GM23338 (cell line): Measurements from ENCODE around the gene SDC3. TPM values are rescaled to one million over a fixed set of nuclear protein-coding genes. Genes with fewer than 3 reads are reported as not detected.
A peak's percentile ranks its signal among the peaks of the same experiment; 100 is the strongest.

Source experiments
- ATAC-seq: fragments of 200-7000 bp; cut with Tn5 transposase; 3 replicates; pipeline ENCODE4 v1.9.1; 2020
- DNase-seq: peaks from one replicate; pipeline ENCODE4 v3.0.0-alpha.2; 2015; ENCODE audit warnings: low spot score
- H2AFZ ChIP-seq: fragments of 200-600 bp; sonication (generic); 2 replicates; pipeline ENCODE4 v1.8.0; 2016; ENCODE audit warnings: antibody characterized with exemption, mild to moderate bottlenecking, moderate library complexity
- H3F3A ChIP-seq: fragments of 200-600 bp; sonication (generic); replicated peaks from 2 replicates; pipeline ENCODE4 v1.8.0; 2017; ENCODE audit warnings: antibody characterized with exemption, mixed run types, low read depth
- H3K27ac ChIP-seq: fragments of 200-600 bp; sonication (generic); 2 replicates; pipeline ENCODE4 v1.6.1; 2016; ENCODE audit warnings: low read depth
- H3K27me3 ChIP-seq: fragments of 200-600 bp; sonication (generic); 2 replicates; pipeline ENCODE4 v1.8.0; 2016; ENCODE audit warnings: mild to moderate bottlenecking, mixed run types, moderate library complexity; ENCODE audit not compliant: insufficient read depth
- H3K36me3 ChIP-seq: fragments of 200-600 bp; sonication (generic); 2 replicates; pipeline ENCODE4 v1.8.0; 2016; ENCODE audit warnings: mild to moderate bottlenecking; ENCODE audit not compliant: insufficient read depth
- H3K4me1 ChIP-seq: fragments of 200-600 bp; sonication (generic); 2 replicates; pipeline ENCODE4 v1.8.0; 2016; ENCODE audit warnings: mild to moderate bottlenecking, moderate library complexity; ENCODE audit not compliant: insufficient read depth
- H3K4me2 ChIP-seq: fragments of 200-600 bp; sonication (generic); 2 replicates; pipeline ENCODE4 v1.7.1; 2017; ENCODE audit warnings: mixed run types
- H3K4me3 ChIP-seq: fragments of 200-600 bp; sonication (generic); 2 replicates; pipeline ENCODE4 v1.6.1; 2016; ENCODE audit warnings: mixed run types
- H3K79me2 ChIP-seq: fragments of 200-600 bp; sonication (generic); replicated peaks from 2 replicates; pipeline ENCODE4 v1.8.0; 2017; ENCODE audit warnings: mild to moderate bottlenecking; ENCODE audit not compliant: insufficient read depth
- H3K9me2 ChIP-seq: fragments of 200-600 bp; sonication (generic); 2 replicates; pipeline ENCODE4 v1.8.0; 2017; ENCODE audit not compliant: insufficient read depth
- H4K20me1 ChIP-seq: fragments of 200-600 bp; sonication (generic); replicated peaks from 2 replicates; pipeline ENCODE4 v1.8.0; 2017; ENCODE audit warnings: mild to moderate bottlenecking; ENCODE audit not compliant: insufficient read depth
- H3K27ac Mint-ChIP-seq: 2 replicates; pipeline ENCODE4 v1.8.0; 2020; ENCODE audit warnings: inconsistent platforms, mild to moderate bottlenecking, moderate library complexity, mixed read lengths
- H3K27me3 Mint-ChIP-seq: 3 replicates; pipeline ENCODE4 v1.8.0; 2022; ENCODE audit warnings: low read depth, mild to moderate bottlenecking, moderate library complexity, mixed read lengths, inconsistent platforms; ENCODE audit not compliant: insufficient read depth, poor library complexity
- H3K36me3 Mint-ChIP-seq: 3 replicates; pipeline ENCODE4 v1.8.0; 2021; ENCODE audit warnings: low read depth, mild to moderate bottlenecking, inconsistent platforms, moderate library complexity, mixed read lengths
- H3K4me1 Mint-ChIP-seq: 3 replicates; pipeline ENCODE4 v1.8.0; 2020; ENCODE audit warnings: mild to moderate bottlenecking, inconsistent platforms, mixed read lengths
- H3K4me3 Mint-ChIP-seq: 3 replicates; pipeline ENCODE4 v1.8.0; 2021; ENCODE audit warnings: moderate library complexity, mild to moderate bottlenecking, inconsistent platforms, mixed read lengths
- H3K9me3 Mint-ChIP-seq: 3 replicates; pipeline ENCODE4 v1.8.0; 2020; ENCODE audit warnings: moderate library complexity, mild to moderate bottlenecking, inconsistent platforms, mixed read lengths
- CREB1 ChIP-seq: fragments of 250-450 bp; sonication (Bioruptor Pico); IDR thresholded peaks from 2 replicates; pipeline ENCODE4 v1.5.0; 2020; ENCODE audit warnings: low read depth, mild to moderate bottlenecking, moderate library complexity
- CTCF ChIP-seq, 2 experiments: fragments of 200-600 bp in 1 of 2; sonication (generic) in 1 of 2; conservative IDR thresholded peaks; 2 replicates each; pipeline versions ENCODE4 v1.5.1 to v1.6.1; 2016 to 2017; ENCODE audit warnings: antibody characterized with exemption in 2 of 2, low read depth in 2 of 2, mild to moderate bottlenecking in 2 of 2, moderate library complexity in 1 of 2
- ETS1 ChIP-seq: IDR thresholded peaks from 2 replicates; pipeline ENCODE4 v1.6.1; 2016; ENCODE audit warnings: antibody characterized with exemption
- EZH2phosphoT487 ChIP-seq: fragments of 200-600 bp; sonication (generic); IDR thresholded peaks from one replicate; pipeline ENCODE4 v1.8.1; 2018; ENCODE audit warnings: antibody characterized with exemption; ENCODE audit not compliant: unreplicated experiment
- JUNB ChIP-seq: IDR thresholded peaks from one replicate; pipeline ENCODE4 v1.6.1; 2016; ENCODE audit warnings: antibody characterized with exemption; ENCODE audit not compliant: unreplicated experiment
- NANOG ChIP-seq: IDR thresholded peaks from 2 replicates; pipeline ENCODE4 v1.6.1; 2016; ENCODE audit warnings: antibody characterized with exemption, borderline replicate concordance
- POLR2AphosphoS5 ChIP-seq: IDR thresholded peaks from 2 replicates; pipeline ENCODE4 v1.6.1; 2016; ENCODE audit warnings: antibody characterized with exemption, low read depth
- REST ChIP-seq: IDR thresholded peaks from one replicate; pipeline ENCODE4 v1.6.1; 2018; ENCODE audit warnings: antibody characterized with exemption; ENCODE audit not compliant: unreplicated experiment
- STAT1 ChIP-seq: IDR thresholded peaks from one replicate; pipeline ENCODE4 v1.6.1; 2016; ENCODE audit warnings: antibody characterized with exemption; ENCODE audit not compliant: unreplicated experiment
- ZNF331 ChIP-seq: fragments of 250-450 bp; sonication (Bioruptor Pico); IDR thresholded peaks from 2 replicates; pipeline ENCODE4 v1.5.0; 2020; ENCODE audit warnings: low read depth, mild to moderate bottlenecking, moderate library complexity
- long read RNA-seq: library from polyadenylated mRNA; unstranded; transcript quantifications from one replicate; pipeline ENCODE4 v2.0.0, GENCODE V29; 2020; ENCODE audit not compliant: unreplicated experiment
- polyA plus RNA-seq: library from polyadenylated mRNA; unstranded; fragments of >200 nt; fragmentation: Nextera tagmentation; extraction: Ambion mirVana; gene quantifications from 2 replicates; pipeline ENCODE4 v1.2.1, GENCODE V29; 2016
- total RNA-seq: library from RNA; depleted of rRNA; stranded (reverse); fragments of >200 nt; shearing (Covaris generic); gene quantifications from 2 replicates; pipeline ENCODE4 v1.2.3, GENCODE V29; 2014; rRNA removed

The SDC3 gene
- total RNA-seq: 22.4 and 29.7 TPM in 2 replicates
- polyA plus RNA-seq: 5.2 and 5.8 TPM in 2 replicates
- long read RNA-seq, partial matches to known transcripts: 0 of 6 reads
- long read RNA-seq, other reads (novel, unspliced or antisense): 6 of 6 reads

- H3K36me3 ChIP-seq: no peaks in the 10 kb centered on the region
- no peaks in the 10 kb centered on the region for H3K9me2 ChIP-seq
- H3K27me3 Mint-ChIP-seq: peaks cover 29% of the 10 kb centered on the region
- no peaks in the 10 kb centered on the region; the same call in 1 of the 2 replicates for H3K79me2 ChIP-seq
- H3K27ac ChIP-seq: no peak within 1 kb of the TSS
- H3K27me3 ChIP-seq: peaks cover 18% of the 10 kb centered on the region
- no peaks in the 10 kb centered on the region; the same call in 2 of the 3 replicates for H3K36me3 Mint-ChIP-seq
- TF ChIP-seq EZH2phosphoT487 (no peak), STAT1 (no peak), ETS1 (no peak), ZNF331 (no peak), CTCF (conservative IDR thresholded peaks at IDR 0.05; ENCODE audit: low read depth in 2 of 2) (no peak)
- H3K4me1 ChIP-seq: peaks cover 29% of the 10 kb centered on the region
- H3K4me2 ChIP-seq: peak within 1 kb of the TSS; percentile 88
- H3F3A ChIP-seq: peaks cover 8% of the 10 kb centered on the region; the same call in 1 of the 2 replicates
- H3K4me3 Mint-ChIP-seq: peak within 1 kb of the TSS; percentile 88
- peaks cover 4% of the 10 kb centered on the region; the same call in 1 of the 2 replicates for H4K20me1 ChIP-seq
- ATAC-seq: peak; percentile 5; the same call in 2 of the 3 replicates
- H3K27ac Mint-ChIP-seq: no peak within 1 kb of the TSS
- peak within 1 kb of the TSS; percentile 76 for H3K4me3 ChIP-seq
- H2AFZ ChIP-seq: peak within 1 kb of the TSS; percentile 92
- DNase-seq: no peak
- peaks cover 48% of the 10 kb centered on the region for H3K4me1 Mint-ChIP-seq
- H3K9me3 Mint-ChIP-seq: no peaks in the 10 kb centered on the region; the same call in 2 of the 3 replicates
Observed at GRCh38 chr1:30908696-30909364, at the start of gene SDC3. SDC3 (minus strand) TSS chr1:30908758; CDS start chr1:30908586, 172 bp downstream.

GRCh38 chr1:30957560-30958222 lies 49.1 kb upstream of the SDC3 start:
- Mint-ChIP-seq H3K4me3 (no peak overlapping the region), H3K27me3 (peaks cover 3% of the 10 kb centered on the region), H3K9me3 (no peaks in the 10 kb centered on the region), H3K27ac (peak overlapping the region; percentile 9; the same call in 1 of the 2 replicates), H3K36me3 (peaks cover 83% of the 10 kb centered on the region), H3K4me1 (no peaks in the 10 kb centered on the region; the same call in 2 of the 3 replicates)
- no peak for ATAC-seq
- no peak for TF ChIP-seq JUNB
- no peak for TF ChIP-seq STAT1
- TF ChIP-seq CREB1: no peak
- TF ChIP-seq ETS1: no peak
- TF ChIP-seq NANOG: no peak
- no peak for TF ChIP-seq REST
- TF ChIP-seq POLR2AphosphoS5: no peak
- no peak for DNase-seq
- Histone ChIP-seq H3K79me2 (peaks cover 91% of the 10 kb centered on the region), H4K20me1 (peaks cover 38% of the 10 kb centered on the region), H2AFZ (no peak overlapping the region), H3K4me1 (no peaks in the 10 kb centered on the region), H3F3A (no peaks in the 10 kb centered on the region), H3K27ac (no peak overlapping the region), H3K27me3 (no peaks in the 10 kb centered on the region), H3K4me3 (no peak overlapping the region), H3K4me2 (no peak overlapping the region), H3K36me3 (peaks cover 44% of the 10 kb centered on the region), H3K9me2 (no peaks in the 10 kb centered on the region)
